GM19468 (cell line): Measurements from ENCODE around the gene OSER1.
"Not testable (repeated sequence)": the region's sequence is repeated elsewhere in the genome, so short reads cannot be mapped to it uniquely, and the experiment has no call there.

Experiments
- ATAC-seq: cut with Tn5 transposase; IDR thresholded peaks from one replicate; pipeline ENCODE4 v1.9.1; 2021; ENCODE audit warnings: mild to moderate bottlenecking, moderate library complexity, moderate number of reproducible peaks; ENCODE audit not compliant: unreplicated experiment; ENCODE audit errors: extremely low read depth

Gene OSER1

GRCh38 chr20:44204832-44205215 is 5.7 kb downstream of the OSER1 start:
- no peak for ATAC-seq

GRCh38 chr20:44204156-44204831 is 6.3 kb downstream of the OSER1 start:
- ATAC-seq, result no peak

DNA sequence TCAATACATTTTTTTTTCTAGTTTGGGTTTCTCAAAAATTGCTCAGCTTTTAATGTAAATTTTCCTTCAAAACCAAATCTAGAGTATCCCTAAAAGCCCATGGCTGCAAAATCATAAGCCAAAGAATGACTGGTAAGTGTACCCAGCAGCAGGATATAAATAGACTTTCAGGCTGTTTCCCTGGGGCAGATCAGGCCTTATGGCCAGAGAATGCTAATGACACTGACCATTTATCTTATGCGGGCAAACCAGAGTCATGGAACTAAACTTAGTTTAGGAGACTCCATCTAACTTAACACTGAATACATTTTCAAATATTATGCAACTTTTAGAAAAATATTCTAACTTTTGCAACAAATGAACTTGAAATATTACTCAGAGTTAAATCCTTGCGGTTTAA is 7.4 kb downstream of the OSER1 start:
- ATAC-seq, result no peak

GRCh38 chr20:44200983-44201382 is 9.6 kb downstream of the OSER1 start:
- ATAC-seq, result no peak

GRCh38 chr20:44200371-44200770 is 10.2 kb downstream of the OSER1 start:
- no peak for ATAC-seq

GRCh38 chr20:44199877-44200276 is 10.7 kb downstream of the OSER1 start:
- ATAC-seq, result no peak

DNA sequence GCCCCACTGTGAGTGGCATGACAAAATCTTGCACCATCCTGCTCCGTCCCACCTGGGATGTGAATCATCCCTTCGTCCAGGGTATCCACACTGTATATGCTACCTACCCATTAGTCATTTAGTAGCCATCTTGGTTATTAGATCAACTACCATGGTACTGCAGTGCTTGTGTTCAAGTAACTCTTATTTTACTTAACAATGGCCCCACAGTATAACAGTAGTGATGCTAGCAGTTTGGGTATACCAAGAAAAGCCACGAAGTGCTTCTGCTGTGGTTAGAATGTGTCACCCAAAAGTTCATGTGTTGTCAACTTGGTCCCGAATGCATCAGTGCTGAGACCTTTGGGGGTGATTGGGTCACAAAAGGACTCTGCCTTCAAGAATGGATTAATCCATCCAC is 11.7 kb downstream of the OSER1 start:
- no peak for ATAC-seq

DNA sequence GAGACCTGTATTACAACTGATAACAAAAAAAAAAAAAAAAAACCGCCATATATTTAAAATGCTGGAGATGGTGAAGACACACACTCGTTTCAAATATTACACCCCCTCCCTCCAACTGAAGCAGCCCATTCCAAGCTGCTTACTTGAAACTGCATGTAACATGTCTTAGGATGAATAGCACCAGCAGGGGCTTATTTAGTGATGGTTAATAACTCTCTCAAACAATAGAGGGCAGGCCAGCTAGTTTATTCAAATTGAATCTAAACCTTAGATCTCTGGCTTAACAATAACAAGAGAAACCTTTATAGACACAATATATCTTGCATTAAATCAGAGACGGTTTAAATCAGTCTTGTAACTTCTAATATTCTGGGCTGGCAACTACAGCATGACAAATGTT is 14.3 kb downstream of the OSER1 start:
- no peak for ATAC-seq

GRCh38 chr20:44195605-44196004 is 15.0 kb downstream of the OSER1 start:
- no peak for ATAC-seq

- no peak for ATAC-seq
Observed at GRCh38 chr20:44193801-44194200, 16.8 kb downstream of the OSER1 start.

GRCh38 chr20:44191640-44192039 is 18.9 kb downstream of the OSER1 start:
- not testable (repeated sequence) for ATAC-seq

GRCh38 chr20:44190197-44190852 is 20.2 kb downstream of the OSER1 start:
- not testable (repeated sequence) for ATAC-seq

DNA sequence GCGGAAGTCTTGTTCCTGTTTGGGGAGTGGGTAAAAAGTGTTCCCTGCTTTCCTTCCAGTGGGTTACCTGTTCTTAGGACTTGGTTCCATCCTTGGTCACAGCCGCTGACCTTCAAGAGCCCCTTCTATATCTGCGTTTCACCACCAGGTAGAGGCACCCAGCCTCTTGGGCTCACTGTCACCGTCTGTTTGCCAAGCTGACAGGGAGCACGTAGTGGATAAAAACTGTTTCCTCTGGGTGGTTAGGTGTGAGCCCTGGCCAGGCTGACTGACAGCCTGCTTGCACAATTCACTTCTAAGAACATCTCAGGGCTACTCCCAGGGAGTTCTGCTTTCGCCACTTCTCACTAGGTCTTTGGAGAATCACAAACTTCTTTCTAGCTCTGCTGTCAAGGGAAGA is 21.8 kb downstream of the OSER1 start:
- no peak for ATAC-seq

DNA sequence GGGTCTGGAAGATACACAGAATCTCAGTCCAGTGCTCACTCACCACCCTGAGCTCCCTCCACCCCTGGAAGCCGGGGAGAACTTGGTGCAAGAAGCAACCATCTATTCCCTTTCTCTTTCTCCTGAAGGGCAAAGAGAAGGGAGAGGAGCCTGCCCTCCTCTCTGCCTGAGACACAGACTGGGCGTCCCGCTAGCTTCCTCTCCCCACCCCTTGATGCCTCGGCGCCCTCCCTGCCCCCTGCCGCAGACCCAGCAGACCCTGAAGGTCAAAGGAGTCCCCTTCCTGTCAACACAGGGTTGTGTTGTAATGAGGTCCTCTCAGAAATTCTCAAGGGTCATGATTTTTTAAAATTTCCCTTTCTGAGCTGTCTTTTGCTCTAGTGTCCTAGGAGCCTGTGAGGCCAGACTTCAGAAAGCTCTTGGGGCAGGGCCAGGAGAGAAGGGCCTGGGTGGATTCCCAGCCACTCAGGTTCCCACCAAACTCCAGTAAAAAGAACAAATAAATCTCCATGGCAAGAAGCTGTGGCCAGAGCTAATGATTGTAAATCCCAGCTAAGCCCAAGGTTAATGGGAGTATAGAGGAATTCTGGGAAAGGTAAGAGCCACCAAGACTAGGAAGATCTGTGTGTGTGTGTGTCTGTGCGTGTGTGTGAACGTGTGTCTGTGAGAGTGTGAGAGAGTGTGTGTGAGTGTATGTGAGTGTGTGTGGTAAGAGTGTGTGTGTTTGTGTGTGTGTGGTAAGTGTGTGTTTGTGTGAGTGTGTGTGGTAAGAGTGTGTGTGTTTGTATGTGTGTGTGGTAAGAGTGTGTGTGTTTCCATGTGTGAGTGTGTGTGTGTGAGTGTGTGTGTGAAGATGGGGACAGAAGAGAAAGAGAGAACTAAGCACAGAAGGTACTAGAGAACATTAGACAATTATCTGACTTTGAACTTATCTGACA is 22.5 kb downstream of the OSER1 start:
- no peak for ATAC-seq

GRCh38 chr20:44187054-44187771 is 23.4 kb downstream of the OSER1 start, which contains the start of gene JPH2:
JPH2 (minus strand) TSS chr20:44187188; CDS start chr20:44186705, 483 bp downstream.
- no peak for ATAC-seq

DNA sequence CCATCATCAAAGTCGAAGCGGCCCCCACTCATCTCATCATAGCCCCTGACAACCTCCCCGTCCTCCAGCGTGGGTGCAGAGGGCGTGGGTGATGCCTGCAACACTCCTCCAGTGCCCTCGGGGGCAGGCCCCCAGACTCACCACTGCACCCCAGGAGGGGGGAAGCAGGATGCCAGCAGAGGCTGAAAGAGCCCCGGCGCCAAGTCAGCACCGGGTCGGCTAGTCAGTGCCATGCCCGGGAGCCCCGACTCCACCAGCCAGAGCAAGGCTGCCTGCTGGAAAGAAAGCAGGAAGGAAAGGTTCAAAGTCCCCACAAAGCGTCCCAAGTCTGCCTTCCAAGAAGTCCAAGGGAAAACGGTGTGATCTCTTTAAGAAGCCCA is 23.9 kb downstream of the OSER1 start:
- ATAC-seq, result no peak

GRCh38 chr20:44186201-44186600 is 24.4 kb downstream of the OSER1 start:
- ATAC-seq, result no peak

GRCh38 chr20:44185574-44185973 is 25.0 kb downstream of the OSER1 start:
- ATAC-seq, result no peak

DNA sequence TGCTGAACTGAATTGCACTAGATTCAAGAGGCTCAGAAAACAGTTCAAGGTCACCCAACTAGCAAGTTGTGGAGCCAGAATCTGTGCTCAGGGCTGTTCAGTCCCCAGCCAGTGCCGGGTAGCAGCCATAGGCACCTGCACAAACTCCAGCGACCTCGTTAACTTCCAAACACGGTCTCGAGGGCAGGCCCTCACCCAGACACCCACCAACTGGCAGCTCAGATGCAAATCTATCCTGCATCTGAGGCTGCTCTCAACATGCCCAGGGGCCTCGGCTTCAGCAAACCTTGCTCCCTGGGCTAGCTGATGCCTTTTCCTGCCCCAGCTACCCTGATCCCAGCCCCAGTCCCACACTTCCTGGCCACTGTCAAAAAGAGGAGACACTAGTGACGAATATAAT is 27.3 kb downstream of the OSER1 start:
- ATAC-seq, result no peak

DNA sequence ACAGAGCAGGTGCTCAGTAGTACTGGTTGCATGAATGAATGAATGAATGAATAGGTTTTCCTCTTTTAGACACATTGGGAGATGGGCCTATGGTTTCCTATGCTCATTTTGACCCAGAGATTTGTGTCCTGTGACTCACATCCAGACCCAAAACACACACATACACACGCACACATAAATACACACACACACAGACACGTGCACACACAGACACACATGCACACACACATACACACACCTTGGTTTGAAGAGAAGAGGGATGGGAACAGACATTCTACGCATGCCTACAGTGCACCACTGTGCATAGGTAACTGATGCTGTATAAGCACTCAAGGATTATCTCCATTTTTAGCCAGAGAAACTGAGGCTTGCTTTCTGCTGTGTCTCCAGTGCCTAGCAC is 27.7 kb downstream of the OSER1 start:
- ATAC-seq, result no peak
